Measurements from ENCODE around the gene SLC39A11.
"Not testable (repeated sequence)": the region's sequence is repeated elsewhere in the genome, so short reads cannot be mapped to it uniquely, and the experiment has no call there.

SLC39A11 gene

DNA sequence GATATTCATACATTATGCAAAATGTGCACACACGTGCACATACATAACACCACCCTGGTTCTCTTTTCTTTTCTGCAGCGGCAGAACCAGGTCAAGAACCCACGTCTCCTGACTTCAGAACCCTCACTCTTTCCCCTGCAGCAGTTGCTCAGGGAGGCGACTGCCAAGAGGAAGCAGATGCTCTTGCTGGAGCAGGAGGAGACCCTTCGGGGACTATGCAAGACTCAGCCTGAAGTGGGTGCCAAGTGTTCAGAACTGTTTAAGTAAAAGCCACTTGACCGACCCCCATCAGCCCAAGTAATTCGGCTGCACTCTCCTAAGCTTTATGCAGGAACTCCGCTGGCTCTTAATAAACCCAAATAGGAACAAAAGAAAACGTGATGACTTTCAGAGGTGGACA is 193.8 kb downstream of the SLC39A11 start:
- DNase-seq: no peak

DNA sequence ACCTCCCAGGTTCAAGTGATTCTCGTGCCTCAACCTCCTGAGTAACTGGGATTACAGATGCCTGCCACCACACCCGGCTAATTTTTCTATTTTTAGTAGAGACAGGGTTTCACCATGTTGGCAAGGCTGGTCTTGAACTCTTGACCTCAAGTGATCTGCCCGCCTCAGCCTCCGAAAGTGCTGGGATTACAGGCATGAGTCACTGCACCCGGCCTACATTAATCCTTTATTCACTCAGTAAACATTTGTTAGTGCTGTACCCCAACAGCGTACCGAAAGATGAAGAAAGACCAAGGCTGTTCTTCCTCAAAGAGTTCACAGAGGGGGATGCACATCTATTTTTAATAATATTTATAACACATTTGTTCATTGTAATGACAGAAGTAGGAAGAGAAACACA is 196.2 kb downstream of the SLC39A11 start:
- DNase-seq: not testable (repeated sequence)

DNA sequence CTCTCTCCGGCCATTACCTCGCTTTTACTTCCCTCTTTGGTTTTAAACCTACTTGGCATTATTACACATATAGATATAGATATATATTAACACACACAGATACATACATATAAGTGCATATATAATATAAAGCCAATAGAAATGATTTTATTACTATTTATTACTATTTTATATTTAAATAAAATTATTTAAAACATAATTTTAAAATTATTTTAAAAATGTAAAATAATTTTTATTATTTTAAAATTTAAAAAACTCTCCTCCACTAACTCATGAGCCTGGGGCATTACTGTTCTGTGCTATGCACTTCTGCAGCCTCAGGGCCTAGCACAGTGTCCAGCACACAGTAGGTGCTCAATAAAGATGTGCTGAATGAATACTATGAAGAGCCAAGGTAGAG is 200.9 kb downstream of the SLC39A11 start:
- DNase-seq: no peak

DNA sequence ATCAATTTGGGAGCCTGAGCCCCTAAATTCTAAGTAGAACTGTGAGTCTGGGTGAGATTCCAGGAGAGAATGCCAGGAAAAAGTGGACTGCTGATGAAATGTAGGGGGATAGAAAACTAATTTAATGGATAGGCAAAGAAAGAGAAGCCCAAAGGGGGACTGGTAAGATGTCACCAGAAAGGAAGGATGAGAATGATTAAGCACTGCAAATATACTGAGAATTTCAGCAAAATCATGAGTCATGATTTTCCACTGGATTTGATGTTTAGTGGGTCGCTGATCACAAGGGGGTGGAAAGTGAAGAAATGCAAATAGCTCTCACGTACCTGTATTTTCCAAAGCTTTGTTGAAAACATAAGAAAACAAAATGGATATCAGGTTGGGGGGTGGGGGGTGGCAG is 201.8 kb downstream of the SLC39A11 start:
- no peak for DNase-seq

DNA sequence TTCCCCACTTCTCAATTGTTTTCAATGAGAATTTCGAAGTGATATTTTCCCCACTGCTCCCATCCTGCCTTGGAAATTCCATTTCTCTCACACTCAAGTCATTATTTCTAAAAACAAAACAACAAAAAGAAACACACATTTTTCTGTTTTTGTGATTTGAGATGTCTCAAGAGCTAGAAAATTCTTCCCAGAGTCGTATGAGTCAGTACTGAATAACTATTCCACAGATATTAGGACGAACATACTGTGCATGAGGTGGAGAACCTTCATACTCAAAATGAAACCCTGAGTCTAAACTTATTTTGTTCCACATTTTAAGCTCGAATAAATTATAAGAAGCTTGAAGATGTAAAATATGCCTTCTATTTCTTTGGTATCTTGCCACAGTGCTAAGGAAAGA is 204.6 kb downstream of the SLC39A11 start:
- no peak for DNase-seq

GRCh38 chr17:72887322-72887721 is 205.2 kb downstream of the SLC39A11 start:
- DNase-seq: no peak

DNA sequence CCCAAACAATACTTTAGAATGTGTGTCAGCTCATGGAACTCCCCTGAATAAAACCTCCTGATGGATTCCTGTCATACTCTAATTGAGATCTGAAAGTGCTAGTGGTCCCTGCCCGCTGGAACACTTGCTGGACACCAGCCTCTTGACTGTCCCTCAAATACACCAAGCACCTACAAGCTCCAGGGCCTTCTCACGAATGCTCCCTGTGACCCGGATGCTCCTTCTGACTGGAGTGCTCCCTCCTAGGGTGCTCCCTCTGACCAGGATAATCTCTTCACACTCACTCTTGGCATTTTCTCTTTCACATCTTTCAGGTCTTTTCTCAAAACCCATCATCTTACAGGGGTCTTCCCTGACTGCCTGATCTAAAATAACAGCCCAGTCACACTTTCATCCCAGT is 205.9 kb downstream of the SLC39A11 start:
- DNase-seq: no peak

DNA sequence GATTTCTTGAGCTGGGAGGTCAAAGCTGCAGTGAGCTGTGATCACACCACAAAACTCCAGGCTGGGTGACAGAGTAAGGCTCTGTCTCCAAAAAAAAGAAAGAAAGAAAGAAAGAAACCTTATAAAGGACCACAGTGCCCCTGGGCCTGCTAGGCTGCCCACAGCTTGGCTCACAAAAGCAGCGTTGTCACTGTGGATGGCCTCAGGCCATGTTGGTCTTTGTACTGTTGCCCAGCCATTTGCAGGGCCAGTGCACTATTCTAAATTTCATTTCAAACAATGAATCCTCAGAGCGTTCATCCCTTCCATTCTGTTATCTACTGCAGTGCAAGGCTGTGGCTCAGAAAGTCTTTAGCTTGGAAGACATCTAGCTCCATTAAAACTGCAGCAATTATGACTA is 208.4 kb downstream of the SLC39A11 start:
- no peak for DNase-seq

GRCh38 chr17:72883351-72883750 is 209.1 kb downstream of the SLC39A11 start:
- DNase-seq: no peak

DNA sequence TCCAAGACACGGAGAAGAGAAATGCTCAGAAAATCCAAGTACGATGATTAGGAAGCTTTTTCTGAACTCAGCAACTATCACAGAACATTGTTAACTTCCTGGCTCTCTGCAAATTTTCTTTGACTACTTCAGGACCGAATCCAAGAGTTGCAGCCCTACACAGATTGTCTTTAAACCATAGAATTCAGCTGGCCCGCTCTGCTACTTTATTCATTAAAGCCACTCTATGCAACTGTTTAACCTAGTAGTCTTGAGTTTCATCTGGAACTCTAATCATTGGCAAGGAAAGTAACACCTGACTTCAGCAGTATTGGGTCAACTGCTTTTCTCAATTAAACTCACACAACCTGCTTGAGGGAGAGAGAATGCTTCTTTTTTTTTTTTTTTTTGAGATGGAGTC is 210.1 kb downstream of the SLC39A11 start:
- no peak for DNase-seq

DNA sequence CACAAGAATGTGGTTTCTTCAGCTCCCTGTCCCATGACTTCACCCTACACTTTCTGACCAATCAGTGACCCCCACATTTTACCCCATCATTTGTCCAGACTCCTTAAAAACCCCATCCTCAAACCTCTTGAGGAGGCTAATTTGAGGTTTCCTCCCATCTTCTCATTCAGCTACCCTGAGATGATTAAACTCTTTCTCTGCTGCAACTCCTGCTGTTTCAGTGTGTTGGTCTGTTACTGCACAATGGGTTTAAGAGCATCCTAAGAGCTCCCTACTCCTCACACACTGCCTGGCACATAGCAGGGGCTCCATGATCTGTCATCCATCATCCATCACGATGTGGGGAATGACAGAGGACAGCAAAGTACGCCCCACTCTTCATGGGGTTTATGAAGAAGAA is 212.6 kb downstream of the SLC39A11 start:
- DNase-seq: no peak

GRCh38 chr17:72878975-72879660 is 213.4 kb downstream of the SLC39A11 start:
- no peak for DNase-seq

- no peak for DNase-seq
These were observed 215.1 kb downstream of the SLC39A11 start for GRCh38 chr17:72877348-72877747.

GRCh38 chr17:72876413-72876812 is 216.1 kb downstream of the SLC39A11 start:
- DNase-seq: no peak

DNA sequence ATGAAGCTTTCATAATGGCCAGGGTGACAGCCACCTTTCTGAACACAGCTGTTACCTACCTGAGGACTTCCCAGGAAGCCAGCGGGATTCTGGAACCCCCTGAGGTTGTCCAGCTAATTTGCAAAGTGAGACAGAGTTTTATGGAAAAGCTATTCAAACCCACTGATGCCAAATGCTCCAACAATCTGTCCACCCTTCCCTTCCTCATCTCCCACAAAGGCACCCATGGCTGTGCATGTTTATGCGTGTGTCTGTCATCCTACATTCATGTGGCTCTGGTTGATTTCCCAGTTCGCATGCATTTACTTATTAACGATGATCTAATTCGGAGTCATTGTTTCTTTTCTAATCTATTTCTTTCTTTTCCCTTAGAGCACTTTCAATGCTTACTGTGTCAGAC is 217.1 kb downstream of the SLC39A11 start:
- no peak for DNase-seq

- no peak for DNase-seq
These were observed 220.1 kb downstream of the SLC39A11 start for GRCh38 chr17:72872396-72872795.

DNA sequence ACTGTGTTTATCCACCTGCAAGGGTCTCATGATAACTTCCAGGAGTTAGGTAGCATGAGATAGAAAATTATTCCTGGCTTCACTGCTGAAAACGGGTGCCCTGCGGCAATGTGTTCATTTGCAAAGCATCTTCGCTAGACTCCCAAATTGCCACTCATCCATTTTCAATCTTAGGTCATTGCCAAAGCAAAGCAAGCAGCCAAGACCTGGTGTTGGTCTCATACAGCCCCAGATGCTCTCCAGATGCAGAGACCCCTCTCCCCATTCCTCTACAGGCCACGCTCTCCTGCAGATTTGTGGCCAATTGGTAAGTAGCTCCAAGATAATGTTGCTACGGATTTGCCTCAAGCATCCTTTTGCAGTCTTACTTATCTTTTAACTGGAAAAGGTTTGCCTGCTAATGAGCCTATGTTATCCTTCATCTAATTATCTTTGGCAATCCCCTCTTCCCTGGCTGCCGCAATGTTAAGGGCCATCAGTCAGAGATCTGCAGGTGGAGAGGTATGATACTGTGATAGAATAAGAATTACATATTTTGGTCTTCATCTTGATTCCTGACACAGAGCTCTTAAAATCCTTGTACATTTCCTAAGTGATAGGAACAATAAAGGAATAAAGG is 222.0 kb downstream of the SLC39A11 start:
- DNase-seq: no peak

DNA sequence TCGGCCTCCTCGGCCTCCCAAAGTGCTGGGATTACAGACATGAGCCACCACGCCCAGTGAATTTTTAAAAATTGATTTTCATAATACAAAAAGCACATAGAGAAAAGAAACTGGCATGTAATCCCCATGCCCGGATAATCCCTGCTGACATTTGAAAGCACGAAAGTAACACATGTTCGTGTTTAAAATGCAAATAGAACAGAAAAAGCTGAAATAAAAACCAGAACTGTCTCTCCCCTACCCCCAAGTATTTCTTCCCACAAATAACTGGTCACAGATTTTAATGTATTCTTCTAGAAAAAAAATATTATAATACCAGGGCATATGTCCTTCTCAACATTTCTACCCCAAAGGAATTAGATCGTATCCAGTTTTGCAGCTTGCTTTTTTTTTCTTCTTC is 222.9 kb downstream of the SLC39A11 start:
- no peak for DNase-seq

DNA sequence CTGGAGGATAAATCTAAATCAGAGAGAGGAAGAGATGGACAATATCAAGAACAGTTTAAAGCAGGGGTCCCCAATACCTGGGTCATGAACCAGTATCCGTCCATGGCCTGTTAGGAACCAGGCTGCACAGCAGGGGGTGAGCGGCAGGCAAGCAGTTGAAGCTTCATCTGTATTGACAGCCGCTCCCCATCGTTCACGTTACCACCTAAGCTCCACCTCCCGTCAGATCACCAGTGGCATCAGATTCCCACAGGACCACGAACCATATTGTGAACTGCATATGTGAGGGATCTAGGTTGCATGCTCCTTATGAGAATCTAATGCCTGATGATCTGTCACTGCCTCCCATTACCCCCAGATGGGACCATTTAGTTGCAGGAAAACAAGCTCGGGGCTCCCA is 226.5 kb downstream of the SLC39A11 start:
- no peak for DNase-seq

GRCh38 chr17:72863526-72864211 is 228.8 kb downstream of the SLC39A11 start:
- DNase-seq: no peak

DNA sequence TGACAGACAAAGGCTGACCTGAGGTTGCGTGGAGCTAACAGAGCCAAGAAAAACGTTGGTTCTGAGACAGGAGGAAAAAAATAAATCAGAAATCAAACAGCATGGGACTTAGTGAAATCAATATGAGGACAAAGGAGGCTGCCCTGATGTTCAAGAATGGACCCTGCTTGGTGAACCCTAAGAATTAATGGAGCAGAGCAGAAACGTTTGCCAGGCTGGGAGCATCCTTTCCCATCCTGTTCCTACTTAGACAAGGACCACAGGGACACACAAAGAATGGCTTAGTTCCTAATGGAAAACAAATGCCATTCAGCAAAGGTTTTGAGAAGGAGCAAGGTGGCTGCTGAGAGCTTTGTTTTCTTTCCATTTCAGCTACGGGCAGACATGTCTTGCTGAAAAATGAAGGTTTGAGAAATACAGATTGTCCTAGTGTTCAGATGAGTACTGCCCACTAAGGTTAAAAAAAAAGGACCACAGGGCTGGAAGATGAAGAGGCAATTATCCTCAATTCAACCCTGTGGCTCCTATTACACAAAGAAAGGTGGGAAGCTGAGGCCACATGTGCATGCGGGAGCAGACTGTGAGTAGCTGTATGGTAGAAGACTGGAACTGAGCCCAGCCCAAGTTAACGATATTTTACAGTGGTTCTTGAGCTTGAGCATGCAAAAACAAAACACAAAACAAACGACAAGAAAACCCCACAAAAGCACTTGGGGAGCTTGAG is 230.1 kb downstream of the SLC39A11 start:
- DNase-seq: peak; percentile 22

- DNase-seq: no peak
These were observed 230.7 kb downstream of the SLC39A11 start for GRCh38 chr17:72861811-72862210.

GRCh38 chr17:72860778-72861177 is 231.7 kb downstream of the SLC39A11 start:
- DNase-seq: no peak

Measured in NCI-H1694 (cell line).